T-helper 1 cell treated with Interleukin-12 subunit alpha and Interleukin-12 subunit beta and Interleukin-4 antibody, amounts not matched to agents 30 ng/mL and 1 ng/mL, for 36 hours (primary cell): Measurements from ENCODE around the gene NAPG. TPM values are rescaled to one million over a fixed set of nuclear protein-coding genes. Genes with fewer than 3 reads are reported as not detected.
"Not testable (repeated sequence)": the region's sequence is repeated elsewhere in the genome, so short reads cannot be mapped to it uniquely, and the experiment has no call there.

Experiments
- intact Hi-C: fragments of 100-400 bp; cut with micrococcal nuclease; formaldehyde crosslinking; loops from one replicate; pipeline ENCODE4 v1.15.1; 2024
- total RNA-seq: library from RNA; stranded (reverse); gene quantifications from 2 replicates; pipeline ENCODE4 v1.2.3, GENCODE V29; 2022

Gene NAPG
- total RNA-seq, 1 donor from 2014 or later, result 37.1 TPM

DNA sequence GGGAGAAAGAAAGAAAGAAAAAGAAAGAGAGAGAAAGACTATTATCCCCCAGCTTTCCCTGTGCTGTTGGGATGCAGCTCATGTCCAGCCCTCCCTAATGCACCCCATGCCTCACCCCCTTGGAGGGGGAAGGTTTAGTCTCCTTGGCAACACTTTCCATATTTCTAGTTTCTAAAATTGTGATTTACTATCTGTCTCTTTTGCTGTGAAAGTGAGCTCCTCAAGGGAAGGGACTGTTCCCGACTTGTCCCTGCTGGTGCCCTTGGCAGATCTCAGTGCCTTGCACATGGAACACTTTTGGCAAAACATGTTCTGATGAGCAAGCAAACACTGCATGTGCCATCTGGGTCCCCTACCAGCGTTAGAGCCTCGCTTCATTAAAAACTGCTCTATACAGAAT, 11.7 kb upstream of the NAPG start:
- intact Hi-C loops, result no loop called here

DNA sequence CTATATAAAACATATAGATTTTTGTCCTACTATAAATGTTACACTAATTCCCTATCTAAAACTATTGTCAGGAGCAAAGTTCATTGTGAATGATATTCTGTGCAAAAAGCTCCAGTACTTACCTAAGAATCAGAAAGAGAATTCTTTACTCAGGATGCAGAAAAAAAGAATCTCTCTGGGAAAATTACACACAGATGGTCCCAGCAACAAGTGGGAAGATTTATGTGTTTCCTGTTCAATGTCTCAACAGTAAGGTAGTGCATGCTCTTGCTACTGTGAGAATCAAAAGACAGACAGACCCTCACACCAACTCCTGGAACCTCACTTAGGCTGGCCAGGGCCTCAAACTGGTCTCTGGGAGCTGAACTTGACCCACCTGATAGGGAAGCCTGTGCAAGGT, 11.2 kb upstream of the NAPG start:
- intact Hi-C loops, result no loop called here

DNA sequence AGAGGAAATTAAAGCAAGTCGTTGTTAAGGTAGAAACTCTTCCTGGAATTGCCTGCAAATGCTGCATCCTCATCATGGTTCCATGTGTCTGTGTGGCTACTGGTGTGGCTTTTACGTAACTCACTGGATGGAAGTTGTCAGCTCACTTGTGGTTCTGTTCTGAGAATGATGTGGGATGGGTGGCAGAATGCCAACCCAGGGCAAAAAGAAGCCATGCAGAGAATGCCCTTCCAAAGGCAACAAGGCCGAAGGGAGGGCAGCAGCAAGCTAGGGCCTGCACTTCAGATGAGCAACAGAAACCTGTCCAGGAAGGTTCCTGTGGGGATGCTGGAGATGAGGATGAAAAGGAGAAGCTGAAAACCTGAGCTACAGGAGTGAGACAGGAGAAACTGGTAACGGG, 10.4 kb upstream of the NAPG start:
- intact Hi-C loops, result no loop called here

DNA sequence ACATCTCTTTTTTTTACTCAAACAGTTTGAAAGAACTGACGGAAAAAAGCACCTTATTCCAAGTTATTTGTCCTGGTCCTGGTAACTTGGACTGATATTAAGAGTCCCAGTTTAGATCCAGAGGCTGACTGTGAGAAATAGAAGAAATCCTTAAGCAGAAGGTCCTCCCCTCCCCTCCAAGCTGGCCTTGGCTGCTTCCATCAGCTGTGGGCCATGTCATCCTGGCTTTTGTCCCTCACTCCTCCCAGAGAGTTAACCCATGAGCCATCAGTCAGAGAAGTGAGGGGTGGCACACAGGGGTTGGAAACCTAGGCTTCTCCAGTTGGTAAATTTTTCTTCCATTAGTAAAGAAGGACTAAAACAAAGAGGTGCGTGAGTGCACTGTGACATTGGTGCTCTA, 9.7 kb upstream of the NAPG start:
- intact Hi-C loops, result no loop called here

- intact Hi-C loops, result no loop called here
These were observed 7.1 kb upstream of the NAPG start for GRCh38 chr18:10518595-10519255.

GRCh38 chr18:10519366-10519765, 6.5 kb upstream of the NAPG start:
- intact Hi-C loops, result no loop called here

DNA sequence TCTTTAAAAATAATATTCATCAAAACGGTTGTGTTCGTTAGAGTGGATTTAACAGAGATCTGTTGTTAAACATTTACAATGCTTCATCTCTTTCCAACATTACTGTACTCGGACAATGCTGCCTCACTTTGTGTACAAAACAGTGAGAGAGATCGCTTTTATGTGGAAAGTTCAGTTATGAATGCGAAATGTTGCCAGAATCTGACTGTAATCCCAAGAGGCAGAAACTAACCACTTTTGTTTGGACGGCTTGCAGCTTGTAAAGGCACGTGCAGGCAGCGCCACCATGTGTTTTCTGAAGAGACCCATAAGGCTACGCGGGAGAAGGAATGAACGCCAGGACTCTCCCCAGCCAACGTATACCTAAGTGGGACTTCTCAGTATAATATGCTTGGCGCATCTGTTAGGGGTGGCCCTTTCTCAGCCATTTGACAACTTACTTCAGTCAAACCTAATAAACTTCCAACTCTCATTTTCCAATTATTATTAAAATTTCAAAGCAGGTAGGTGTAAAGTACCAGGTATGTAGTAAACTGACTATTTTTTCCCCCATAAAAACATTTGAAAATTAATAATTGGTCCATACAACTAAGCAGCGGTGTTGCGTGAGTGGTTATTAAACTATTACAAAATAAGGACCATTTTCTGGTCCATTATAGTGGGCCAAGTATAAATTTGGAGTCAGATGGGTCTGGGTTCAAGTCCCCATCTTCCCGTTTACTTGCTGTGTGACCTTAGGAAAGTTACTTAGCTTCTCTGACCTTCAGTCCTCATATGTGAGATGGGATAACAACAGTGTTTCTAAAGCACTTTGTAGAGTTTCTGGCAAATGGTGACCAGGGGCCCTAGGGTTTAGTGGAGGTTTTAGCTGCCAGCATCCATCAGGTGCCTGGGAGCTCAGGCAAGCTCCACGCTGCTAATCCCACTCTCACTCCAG, 5.6 kb upstream of the NAPG start:
- intact Hi-C loops, result loop anchor here (1.0 kb wide), 1 partner anchor 549 kb away; no protein-coding TSS in a partner anchor

GRCh38 chr18:10521566-10521965, 4.3 kb upstream of the NAPG start:
- intact Hi-C loops, result no loop called here

- intact Hi-C loops, result no loop called here
These were observed 3.3 kb upstream of the NAPG start for GRCh38 chr18:10522574-10522973.

GRCh38 chr18:10523544-10523943, 2.3 kb upstream of the NAPG start:
- intact Hi-C loops, result no loop called here

DNA sequence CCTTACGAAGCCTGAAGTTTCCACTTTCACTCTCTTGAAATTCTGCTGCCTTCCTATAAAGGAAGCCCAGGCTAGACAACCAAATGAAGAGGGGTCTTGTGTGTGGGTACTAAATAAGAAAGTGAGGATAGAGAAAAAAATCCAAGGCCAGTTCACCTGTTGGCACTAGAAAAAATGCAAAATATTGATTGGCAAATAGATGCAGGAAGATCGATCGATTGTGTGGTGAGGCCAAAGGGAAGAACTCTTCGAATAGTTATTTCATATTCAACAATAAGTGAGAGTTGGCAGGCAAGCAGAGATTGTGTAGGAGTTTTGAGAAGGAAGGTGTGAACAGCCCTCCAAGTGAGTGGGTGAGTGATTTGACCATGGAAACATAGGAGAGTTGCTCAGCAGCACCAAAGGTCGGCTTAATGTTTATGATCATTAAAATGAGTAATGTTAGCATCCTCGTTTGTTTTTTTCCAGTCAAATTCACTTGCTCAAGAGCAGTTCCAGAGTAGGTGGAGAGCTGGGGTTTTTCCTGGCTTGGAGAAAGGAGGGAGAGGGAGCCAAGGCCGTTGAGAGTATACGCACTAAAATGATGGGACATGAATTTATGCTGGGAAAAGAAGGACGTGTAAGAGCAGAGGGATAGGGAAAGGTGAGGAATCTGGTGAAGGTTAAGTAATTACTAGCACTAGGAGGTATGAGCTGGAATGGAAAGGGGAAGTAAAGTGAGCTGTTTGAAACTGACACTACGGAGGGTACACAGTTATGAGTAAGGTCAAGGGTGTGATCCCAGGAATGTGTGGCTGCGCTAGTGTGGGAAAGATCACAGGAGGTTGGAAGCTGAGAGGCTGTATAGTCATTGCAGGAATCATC, 1.1 kb upstream of the NAPG start:
- intact Hi-C loops, result loop anchor here (1.0 to 5.0 kb wide), 4 partner anchors 1187 to 1916 kb away; partner anchors contain the start of genes AFG3L2, CHMP1B and RAB12

GRCh38 chr18:10525371-10525691, 496 bp upstream of the NAPG start:
- intact Hi-C loops, result loop anchor here (1.0 to 5.0 kb wide), 4 partner anchors 1188 to 1917 kb away; partner anchors contain the start of genes AFG3L2, CHMP1B and RAB12

GRCh38 chr18:10526561-10526949, 728 bp downstream of the NAPG start:
- intact Hi-C loops, result loop anchor here (1.0 to 5.0 kb wide), 7 partner anchors 261 to 1382 kb away; partner anchors contain the start of genes MPPE1 and PPP4R1

- intact Hi-C loops, result loop anchor here (5.0 kb wide), 1 partner anchor 1191 kb away; no protein-coding TSS in a partner anchor
These were observed 2.6 kb downstream of the NAPG start for GRCh38 chr18:10528439-10528838.

GRCh38 chr18:10530002-10530401, 4.2 kb downstream of the NAPG start:
- intact Hi-C loops, result loop anchor here (2.0 kb wide), 1 partner anchor 257 kb away; no protein-coding TSS in a partner anchor

GRCh38 chr18:10530852-10531251, 5.0 kb downstream of the NAPG start:
- intact Hi-C loops, result loop anchor here (2.0 kb wide), 1 partner anchor 256 kb away; no protein-coding TSS in a partner anchor

DNA sequence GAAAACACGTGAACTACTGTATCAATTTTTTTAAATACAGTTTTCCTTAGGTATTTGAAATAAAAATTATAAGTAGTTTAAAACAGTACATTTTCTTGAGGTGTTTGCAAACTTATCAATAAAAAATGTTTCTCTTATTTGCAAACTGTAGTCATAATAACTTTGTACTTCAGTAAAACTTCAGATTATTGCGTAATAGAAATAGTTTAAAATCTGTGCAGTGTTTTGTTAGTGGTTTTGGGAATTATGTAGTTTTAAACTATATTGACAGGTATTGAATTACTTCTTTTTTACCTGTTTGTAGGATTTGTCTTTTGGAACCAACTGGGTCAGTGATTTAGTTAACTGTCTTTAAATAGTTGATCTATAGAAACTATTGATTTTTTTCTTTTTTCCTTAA, 7.3 kb downstream of the NAPG start:
- intact Hi-C loops, result no loop called here

GRCh38 chr18:10536280-10536679, 10.5 kb downstream of the NAPG start:
- intact Hi-C loops, result no loop called here

- intact Hi-C loops, result no loop called here
These were observed 11.9 kb downstream of the NAPG start for GRCh38 chr18:10537765-10538164.

DNA sequence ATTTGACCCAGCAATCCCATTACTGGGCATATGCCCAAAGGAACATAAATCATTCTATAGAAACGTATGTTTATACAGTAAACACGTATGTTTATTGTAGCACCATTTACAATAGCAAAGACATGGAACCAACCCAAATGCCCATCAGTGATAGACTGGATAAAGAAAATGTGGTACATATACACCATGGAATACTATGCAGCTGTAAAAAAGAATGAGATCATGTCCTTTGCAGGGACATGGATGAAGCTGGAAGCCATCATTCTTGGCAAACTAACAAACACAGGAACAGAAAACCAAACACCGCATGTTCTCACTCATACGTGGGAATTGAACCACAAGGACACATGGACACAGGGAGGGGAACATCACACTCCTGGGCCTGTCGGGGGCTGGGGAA, 13.3 kb downstream of the NAPG start:
- intact Hi-C loops, result not testable (repeated sequence)

GRCh38 chr18:10543277-10543676, 17.4 kb downstream of the NAPG start:
- intact Hi-C loops, result no loop called here
